AML-193 (cell line): ENCODE data around the gene DEFB131B.
"Not testable (repeated sequence)": the region's sequence is repeated elsewhere in the genome, so short reads cannot be mapped to it uniquely, and the experiment has no call there.

ENCODE experiments used
- DNase-seq, 2 experiments: peaks; one replicate each; lab custom pipeline; 2025; lab: John Stamatoyannopoulos, UW

The DEFB131B gene

GRCh38 chr11:71911321-71911985, 33.2 kb downstream of the DEFB131B start:
- DNase-seq: not testable (repeated sequence)

GRCh38 chr11:71911986-71912340, 33.7 kb downstream of the DEFB131B start:
- DNase-seq: not testable (repeated sequence)

- DNase-seq: no peak
Observed at GRCh38 chr11:71913756-71914526, 35.7 kb downstream of the DEFB131B start.

- DNase-seq: no peak
Observed at GRCh38 chr11:71914617-71915189, 36.5 kb downstream of the DEFB131B start.

GRCh38 chr11:71917646-71918140, 39.4 kb downstream of the DEFB131B start:
- DNase-seq: no peak

- DNase-seq: peak; percentile 76 to 92
Observed at GRCh38 chr11:71927820-71928736, 49.8 kb downstream of the DEFB131B start, which contains the start of gene XNDC1N. Gene XNDC1N, minus strand, starts transcription at chr11:71928594. Its CDS starts 5,241 bp downstream, at chr11:71923353.

GRCh38 chr11:71928737-71929443, 50.6 kb downstream of the DEFB131B start, which contains the start of gene RNF121:
Gene RNF121, plus strand, starts transcription at chr11:71929046. Its CDS starts 16 bp downstream, at chr11:71929062.
- peak; percentile 92 to 96 for DNase-seq

GRCh38 chr11:71929491-71929890, 51.2 kb downstream of the DEFB131B start:
- no peak for DNase-seq

- DNase-seq: no peak
Observed at GRCh38 chr11:71930556-71931244, 52.4 kb downstream of the DEFB131B start.

GRCh38 chr11:71931245-71931602, 53.0 kb downstream of the DEFB131B start:
- no peak for DNase-seq

- DNase-seq: no peak
Observed at GRCh38 chr11:71933141-71933933, 55.1 kb downstream of the DEFB131B start.
